ENCODE data around the gene SBF1. TPM values are rescaled to one million over a fixed set of nuclear protein-coding genes. Genes with fewer than 3 reads are reported as not detected.

Gene SBF1
- polyA plus RNA-seq, 1 donor from 2014 or later = 58.9 TPM

- Histone ChIP-seq H3K9ac (ENCODE audit: low read length) (no peak overlapping the region), H3F3A (ENCODE audit: insufficient read depth, low read length, poor library complexity, severe bottlenecking) (no peaks in the 10 kb centered on the region), H2AFZ (ENCODE audit: low read depth, low read length) (no peak overlapping the region), H3K36me3 (ENCODE audit: insufficient read depth, low read length) (no peaks in the 10 kb centered on the region), H3K27me3 (ENCODE audit: insufficient read depth, low read depth, low read length) (no peaks in the 10 kb centered on the region), H3K9me2 (ENCODE audit: insufficient read depth, low read length) (no peaks in the 10 kb centered on the region), H4K20me1 (ENCODE audit: insufficient read depth) (no peaks in the 10 kb centered on the region), H3K4me3 (ENCODE audit: low read length) (no peak overlapping the region), H3K27ac (ENCODE audit: low read length) (no peak overlapping the region), H3K4me2 (ENCODE audit: low read length) (no peak overlapping the region), H3K9me3 (ENCODE audit: low read length) (no peaks in the 10 kb centered on the region), H3K79me2 (replicated peaks; ENCODE audit: insufficient read depth, low read length) (no peaks in the 10 kb centered on the region)
- TF ChIP-seq SMC3 (conservative IDR thresholded peaks at IDR 0.05; ENCODE audit: poor library complexity) (no peak), POLR2AphosphoS5 (IDR thresholded peaks at IDR 0.05) (no peak), TAF1 (IDR thresholded peaks at IDR 0.05; ENCODE audit: low read depth) (no peak), RAD21 (conservative IDR thresholded peaks at IDR 0.05) (no peak), CTCF (IDR thresholded peaks at IDR 0.05; ENCODE audit: poor library complexity, severe bottlenecking) (no peak), EP300 (conservative IDR thresholded peaks at IDR 0.05; ENCODE audit: poor library complexity, severe bottlenecking) (no peak), EZH2 (IDR thresholded peaks at IDR 0.05; ENCODE audit: borderline replicate concordance, insufficient read depth, low read length, poor library complexity, severe bottlenecking) (no peak), MXI1 (conservative IDR thresholded peaks at IDR 0.05; ENCODE audit: poor library complexity, severe bottlenecking) (no peak), REST (IDR thresholded peaks at IDR 0.05; ENCODE audit: borderline replicate concordance) (no peak)
These were observed 34.9 kb downstream of the SBF1 start for GRCh38 chr22:50439871-50440331.

- TF ChIP-seq EZH2 (IDR thresholded peaks at IDR 0.05; ENCODE audit: borderline replicate concordance, insufficient read depth, low read length, poor library complexity, severe bottlenecking) (no peak), REST (IDR thresholded peaks at IDR 0.05; ENCODE audit: borderline replicate concordance) (no peak), CTCF (IDR thresholded peaks at IDR 0.05; ENCODE audit: poor library complexity, severe bottlenecking) (no peak), EP300 (conservative IDR thresholded peaks at IDR 0.05; ENCODE audit: poor library complexity, severe bottlenecking) (no peak), TAF1 (IDR thresholded peaks at IDR 0.05; ENCODE audit: low read depth) (no peak), SMC3 (conservative IDR thresholded peaks at IDR 0.05; ENCODE audit: poor library complexity) (no peak), POLR2AphosphoS5 (IDR thresholded peaks at IDR 0.05) (no peak), MXI1 (conservative IDR thresholded peaks at IDR 0.05; ENCODE audit: poor library complexity, severe bottlenecking) (no peak), RAD21 (conservative IDR thresholded peaks at IDR 0.05) (no peak)
- no peak overlapping the region for H3K4me2 ChIP-seq (ENCODE audit: low read length)
- H3K4me3 ChIP-seq (ENCODE audit: low read length) = no peak overlapping the region
- no peaks in the 10 kb centered on the region for H3K9me3 ChIP-seq (ENCODE audit: low read length)
- H2AFZ ChIP-seq (ENCODE audit: low read depth, low read length) = no peak overlapping the region
- H3K27ac ChIP-seq (ENCODE audit: low read length) = no peak overlapping the region
- no peaks in the 10 kb centered on the region for H3K36me3 ChIP-seq (ENCODE audit: insufficient read depth, low read length)
- no peaks in the 10 kb centered on the region for H3K9me2 ChIP-seq (ENCODE audit: insufficient read depth, low read length)
- no peaks in the 10 kb centered on the region for H3F3A ChIP-seq (ENCODE audit: insufficient read depth, low read length, poor library complexity, severe bottlenecking)
- H3K9ac ChIP-seq (ENCODE audit: low read length) = no peak overlapping the region
- H4K20me1 ChIP-seq (ENCODE audit: insufficient read depth) = no peaks in the 10 kb centered on the region
- H3K27me3 ChIP-seq (ENCODE audit: insufficient read depth, low read depth, low read length) = no peaks in the 10 kb centered on the region
- H3K79me2 ChIP-seq (replicated peaks; ENCODE audit: insufficient read depth, low read length) = no peaks in the 10 kb centered on the region
These were observed 35.4 kb downstream of the SBF1 start for GRCh38 chr22:50439314-50439870.
